NCI-H82 treated with DMSO at 0.1 percent for 48 hours (cell line): ENCODE data around the gene SLC39A7.

Source experiments
- DNase-seq: peaks from one replicate; lab custom pipeline; 2025; ENCODE audit not compliant: unreplicated experiment; lab: John Stamatoyannopoulos, UW

The SLC39A7 gene

GRCh38 chr6:33204165-33204414, 3.4 kb downstream of the SLC39A7 start:
- DNase-seq, result no peak

GRCh38 chr6:33204415-33205190, 3.9 kb downstream of the SLC39A7 start, which contains the start of gene HSD17B8:
Gene HSD17B8, plus strand, starts transcription at chr6:33204655. Its CDS starts 14 bp downstream, at chr6:33204669.
- DNase-seq, result peak; percentile 79

- no peak for DNase-seq
Observed at GRCh38 chr6:33205191-33206026, 4.7 kb downstream of the SLC39A7 start.

- DNase-seq, result no peak
Observed at GRCh38 chr6:33206027-33206863, 5.6 kb downstream of the SLC39A7 start.

- DNase-seq, result no peak
Observed at GRCh38 chr6:33206864-33207551, 6.3 kb downstream of the SLC39A7 start.

- DNase-seq, result no peak
Observed at GRCh38 chr6:33207552-33208090, 7.0 kb downstream of the SLC39A7 start.

- DNase-seq, result no peak
Observed at GRCh38 chr6:33208091-33208967, 7.7 kb downstream of the SLC39A7 start, which contains the start of gene RING1. Gene RING1, plus strand, starts transcription at chr6:33208500. Its CDS starts 323 bp downstream, at chr6:33208823.

GRCh38 chr6:33209856-33210255, 9.2 kb downstream of the SLC39A7 start:
- no peak for DNase-seq

GRCh38 chr6:33211136-33211535, 10.5 kb downstream of the SLC39A7 start:
- no peak for DNase-seq

- no peak for DNase-seq
Observed at GRCh38 chr6:33211666-33212422, 11.2 kb downstream of the SLC39A7 start.

- DNase-seq, result no peak
Observed at GRCh38 chr6:33212857-33213165, 12.1 kb downstream of the SLC39A7 start.

- DNase-seq, result no peak
Observed at GRCh38 chr6:33213166-33213988, 12.7 kb downstream of the SLC39A7 start.

GRCh38 chr6:33213989-33214335, 13.3 kb downstream of the SLC39A7 start:
- DNase-seq, result no peak

GRCh38 chr6:33215271-33216116, 14.8 kb downstream of the SLC39A7 start:
- DNase-seq, result no peak

- DNase-seq, result no peak
Observed at GRCh38 chr6:33216117-33216649, 15.5 kb downstream of the SLC39A7 start.

GRCh38 chr6:33217246-33217645, 16.6 kb downstream of the SLC39A7 start:
- no peak for DNase-seq

- DNase-seq, result no peak
Observed at GRCh38 chr6:33217681-33218080, 17.0 kb downstream of the SLC39A7 start.
